ENCODE results near the gene TMEM115.

TMEM115 gene

GRCh38 chr3:50351323-50351697 lies 8.0 kb downstream of the TMEM115 start:
- DNase-seq = no peak

GRCh38 chr3:50350527-50351322 lies 8.6 kb downstream of the TMEM115 start, which contains the start of the genes CYB561D2 and NPRL2:
TSS of gene CYB561D2 (plus strand) at chr3:50350862. CDS start at chr3:50351434, 572 bp downstream.
TSS of gene NPRL2 (minus strand) at chr3:50350775. CDS start at chr3:50350652, 123 bp downstream.
- DNase-seq = peak; percentile 99

- DNase-seq = no peak
Measured at GRCh38 chr3:50350213-50350526, 9.2 kb downstream of the TMEM115 start.

GRCh38 chr3:50347187-50347813 lies 12.0 kb downstream of the TMEM115 start:
- DNase-seq = peak; percentile 72

GRCh38 chr3:50345586-50346234 lies 13.6 kb downstream of the TMEM115 start, which contains the start of gene ZMYND10:
TSS of gene ZMYND10 (minus strand) at chr3:50345732. CDS start at chr3:50345579, 153 bp downstream.
- peak; percentile 66 for DNase-seq

GRCh38 chr3:50345008-50345407 lies 14.3 kb downstream of the TMEM115 start:
- no peak for DNase-seq

GRCh38 chr3:50342813-50343633 lies 16.3 kb downstream of the TMEM115 start:
- DNase-seq = no peak

- DNase-seq = no peak
Measured at GRCh38 chr3:50341996-50342650, 17.2 kb downstream of the TMEM115 start.

GRCh38 chr3:50341537-50341936 lies 17.8 kb downstream of the TMEM115 start:
- DNase-seq = no peak

GRCh38 chr3:50340448-50341329 lies 18.6 kb downstream of the TMEM115 start, which contains the start of gene RASSF1:
TSS of gene RASSF1 (minus strand) at chr3:50340836. CDS start at chr3:50340805, 31 bp downstream.
- DNase-seq = no peak

- no peak for DNase-seq
Measured at GRCh38 chr3:50340147-50340447, 19.2 kb downstream of the TMEM115 start.

- no peak for DNase-seq
Measured at GRCh38 chr3:50339485-50340146, 19.7 kb downstream of the TMEM115 start.

- DNase-seq = no peak
Measured at GRCh38 chr3:50338965-50339364, 20.4 kb downstream of the TMEM115 start.

GRCh38 chr3:50337175-50337861 lies 22.0 kb downstream of the TMEM115 start:
- DNase-seq = peak; percentile 87

- DNase-seq = no peak
Measured at GRCh38 chr3:50336452-50337174, 22.7 kb downstream of the TMEM115 start.

- DNase-seq = no peak
Measured at GRCh38 chr3:50334339-50335075, 24.8 kb downstream of the TMEM115 start.

- no peak for DNase-seq
Measured at GRCh38 chr3:50333744-50334328, 25.5 kb downstream of the TMEM115 start.

GRCh38 chr3:50331364-50331907 lies 27.9 kb downstream of the TMEM115 start:
- DNase-seq = no peak

All from activated CD4-positive, alpha-beta T cell treated with anti-CD3 and anti-CD28 coated beads for 1 hour (primary cell).